Tibial artery (tissue), 4 donors: Measurements from ENCODE around the gene UBE2G1.

Experiments
- DNase-seq, 2 donors: peaks; one replicate each; pipeline ENCODE4 v3.0.0-alpha.2; 2019
- H3K27ac ChIP-seq, 2 donors: fragments of 200-600 bp; sonication (generic) in 1 of 2; 1 replicate in 1 of 2; 2 replicates in 1 of 2; pipeline ENCODE4 v1.5.1; 2018 to 2019; ENCODE audit warnings: mild to moderate bottlenecking in 1 of 2
- H3K27me3 ChIP-seq, 2 donors: fragments of 200-600 bp; sonication (generic) in 1 of 2; one replicate each; pipeline versions ENCODE4 v1.5.1 to v1.6.0; 2016 to 2019
- H3K36me3 ChIP-seq, 3 donors: fragments of 200-600 bp; sonication (generic) in 2 of 3; one replicate each; pipeline ENCODE4 v1.5.1; 2016 to 2019; ENCODE audit warnings: mild to moderate bottlenecking in 2 of 3
- H3K4me1 ChIP-seq, 4 donors: fragments of 200-600 bp; sonication (generic) in 2 of 4; 1 replicate in 3 of 4; 2 replicates in 1 of 4; pipeline ENCODE4 v1.5.1; 2016 to 2019
- H3K4me3 ChIP-seq, 2 donors: fragments of 200-600 bp; sonication (generic) in 1 of 2; 1 replicate in 1 of 2; 2 replicates in 1 of 2; pipeline ENCODE4 v1.5.1; 2018 to 2019; ENCODE audit warnings: mild to moderate bottlenecking in 2 of 2
- H3K9me3 ChIP-seq, 3 donors: fragments of 200-600 bp; sonication (generic) in 1 of 3; one replicate each; pipeline ENCODE4 v1.5.1; 2016 to 2019
- intact Hi-C: fragments of 100-400 bp; cut with DNase I; formaldehyde crosslinking; loops from one replicate; pipeline ENCODE4 v1.15.0; 2023; ENCODE audit warnings: low total_unique reads
- TF ChIP-seq, protein P1 (sequence below), 2 experiments: fragments of 200-600 bp in 1 of 2; fragments of 450-650 bp in 1 of 2; IDR thresholded peaks; one replicate each; pipeline ENCODE4 v1.5.1; 2017 to 2019; ENCODE audit warnings: antibody characterized with exemption in 2 of 2, mild to moderate bottlenecking in 1 of 2, moderate library complexity in 1 of 2

Gene UBE2G1

DNA sequence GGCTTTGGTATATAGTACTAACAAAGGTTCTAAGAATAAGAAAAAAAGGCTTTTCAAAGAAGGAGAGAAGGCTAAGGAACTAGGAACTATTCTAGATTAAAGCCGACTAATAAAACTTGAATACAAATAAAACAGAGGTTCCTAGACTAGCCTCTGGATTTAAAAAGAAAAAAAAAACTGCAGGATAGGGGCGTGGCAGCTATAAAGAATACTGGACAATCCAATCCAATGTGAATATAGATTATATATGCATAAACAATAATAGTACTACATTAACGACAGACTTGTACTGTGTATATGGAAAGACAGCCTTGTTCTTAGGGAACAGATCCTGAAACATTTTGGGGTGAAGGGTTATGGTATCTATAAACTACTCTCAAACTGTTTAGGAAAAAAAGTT lies 78.8 kb downstream of the UBE2G1 start:
- no peak for DNase-seq
- TF ChIP-seq, protein P1, sequence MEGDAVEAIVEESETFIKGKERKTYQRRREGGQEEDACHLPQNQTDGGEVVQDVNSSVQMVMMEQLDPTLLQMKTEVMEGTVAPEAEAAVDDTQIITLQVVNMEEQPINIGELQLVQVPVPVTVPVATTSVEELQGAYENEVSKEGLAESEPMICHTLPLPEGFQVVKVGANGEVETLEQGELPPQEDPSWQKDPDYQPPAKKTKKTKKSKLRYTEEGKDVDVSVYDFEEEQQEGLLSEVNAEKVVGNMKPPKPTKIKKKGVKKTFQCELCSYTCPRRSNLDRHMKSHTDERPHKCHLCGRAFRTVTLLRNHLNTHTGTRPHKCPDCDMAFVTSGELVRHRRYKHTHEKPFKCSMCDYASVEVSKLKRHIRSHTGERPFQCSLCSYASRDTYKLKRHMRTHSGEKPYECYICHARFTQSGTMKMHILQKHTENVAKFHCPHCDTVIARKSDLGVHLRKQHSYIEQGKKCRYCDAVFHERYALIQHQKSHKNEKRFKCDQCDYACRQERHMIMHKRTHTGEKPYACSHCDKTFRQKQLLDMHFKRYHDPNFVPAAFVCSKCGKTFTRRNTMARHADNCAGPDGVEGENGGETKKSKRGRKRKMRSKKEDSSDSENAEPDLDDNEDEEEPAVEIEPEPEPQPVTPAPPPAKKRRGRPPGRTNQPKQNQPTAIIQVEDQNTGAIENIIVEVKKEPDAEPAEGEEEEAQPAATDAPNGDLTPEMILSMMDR (IDR thresholded peaks at IDR 0.05) = no peak
- Histone ChIP-seq H3K27me3 (no peaks in the 10 kb centered on the region), H3K36me3 (peaks cover 0 to 27% (median 18%) of the 10 kb centered on the region in 3 donors), H3K4me1 (no peaks in the 10 kb centered on the region), H3K4me3 (no peak overlapping the region), H3K27ac (no peak overlapping the region), H3K9me3 (no peaks in the 10 kb centered on the region)
- intact Hi-C loops = no loop called here

GRCh38 chr17:4276514-4276913 lies 90.0 kb downstream of the UBE2G1 start:
- Histone ChIP-seq H3K4me3 (no peak overlapping the region), H3K4me1 (peaks cover 0 to 3% (median 0%) of the 10 kb centered on the region in 4 donors), H3K27me3 (no peaks in the 10 kb centered on the region), H3K27ac (no peak overlapping the region), H3K9me3 (no peaks in the 10 kb centered on the region), H3K36me3 (peaks cover 10 to 20% (median 10%) of the 10 kb centered on the region in 3 donors)
- no peak for DNase-seq
- TF ChIP-seq, protein P1 (IDR thresholded peaks at IDR 0.05) = no peak
- intact Hi-C loops = no loop called here

DNA sequence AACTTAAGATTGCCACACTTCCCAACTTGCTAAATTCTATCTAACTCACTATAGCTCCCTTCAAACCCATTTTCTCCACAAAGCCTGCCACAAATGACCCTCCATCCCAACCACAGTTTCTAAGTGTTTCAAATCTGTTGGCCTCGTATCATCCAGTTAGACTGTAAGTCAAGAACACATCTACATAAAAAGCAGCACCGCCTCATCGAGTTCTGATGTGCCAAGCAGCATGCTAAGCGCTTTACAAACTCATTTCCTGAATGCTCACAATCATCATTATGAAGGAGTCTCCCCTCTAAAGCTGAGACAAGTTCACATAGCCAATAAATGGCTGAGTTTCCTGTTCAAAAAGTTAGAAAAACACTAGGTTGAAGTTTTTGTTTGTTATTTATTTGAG lies 93.5 kb downstream of the UBE2G1 start:
- no peak overlapping the region for H3K27ac ChIP-seq
- no peak for DNase-seq

GRCh38 chr17:4272213-4272971 lies 94.1 kb downstream of the UBE2G1 start:
- no peak for DNase-seq
- H3K27me3 ChIP-seq = no peaks in the 10 kb centered on the region
- intact Hi-C loops = no loop called here
- peaks cover 0 to 22% (median 12%) of the 10 kb centered on the region in 3 donors for H3K36me3 ChIP-seq
- H3K4me1 ChIP-seq = peaks cover 0 to 15% (median 5%) of the 10 kb centered on the region in 4 donors
- TF ChIP-seq, protein P1 (IDR thresholded peaks at IDR 0.05) = no peak
- H3K9me3 ChIP-seq = no peaks in the 10 kb centered on the region
- H3K27ac ChIP-seq = no peak overlapping the region
- H3K4me3 ChIP-seq = no peak overlapping the region

More for the DNA sequence above, 93.5 kb downstream of the UBE2G1 start:
- Histone ChIP-seq H3K27me3 (no peaks in the 10 kb centered on the region), H3K4me3 (no peak overlapping the region), H3K9me3 (no peaks in the 10 kb centered on the region), H3K4me1 (peaks cover 0 to 15% (median 5%) of the 10 kb centered on the region in 4 donors), H3K36me3 (peaks cover 0 to 22% (median 10%) of the 10 kb centered on the region in 3 donors)
- TF ChIP-seq, protein P1 (IDR thresholded peaks at IDR 0.05) = no peak
- intact Hi-C loops = no loop called here

GRCh38 chr17:4270736-4271135 lies 95.7 kb downstream of the UBE2G1 start:
- TF ChIP-seq, protein P1 (IDR thresholded peaks at IDR 0.05) = no peak
- peaks cover 0 to 15% (median 4%) of the 10 kb centered on the region in 4 donors for H3K4me1 ChIP-seq
- H3K4me3 ChIP-seq = no peak overlapping the region
- no peak for DNase-seq
- intact Hi-C loops = no loop called here
- no peaks in the 10 kb centered on the region for H3K9me3 ChIP-seq
- peaks cover 0 to 22% (median 12%) of the 10 kb centered on the region in 3 donors for H3K36me3 ChIP-seq
- peak overlapping the region; percentile 10 to 38 for H3K27ac ChIP-seq
- H3K27me3 ChIP-seq = no peaks in the 10 kb centered on the region
